GM18498 (cell line): Measurements from ENCODE around the gene OLFM2.

Experiments
- ATAC-seq: cut with Tn5 transposase; IDR thresholded peaks from one replicate; pipeline ENCODE4 v1.9.1; 2021; ENCODE audit warnings: mild to moderate bottlenecking, moderate library complexity; ENCODE audit not compliant: unreplicated experiment

Gene OLFM2

DNA sequence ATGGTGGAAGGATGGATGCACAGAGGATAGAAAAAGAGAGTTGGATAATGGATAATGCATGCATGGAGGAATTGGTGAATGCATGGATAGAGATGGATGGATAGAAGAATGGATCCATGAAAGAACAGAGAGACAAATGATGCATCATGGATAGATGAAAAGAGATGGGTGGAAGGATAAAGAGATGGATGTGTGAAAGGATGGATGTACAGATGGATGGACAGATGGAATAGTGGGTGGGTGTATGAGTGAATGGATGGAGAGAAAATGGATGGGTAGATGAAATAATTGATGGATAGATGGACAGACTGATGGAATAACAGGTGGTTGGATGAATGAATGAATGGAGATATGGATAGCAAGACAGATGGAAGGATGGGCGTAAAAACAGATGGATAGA, 25.7 kb downstream of the OLFM2 start:
- ATAC-seq, result no peak

DNA sequence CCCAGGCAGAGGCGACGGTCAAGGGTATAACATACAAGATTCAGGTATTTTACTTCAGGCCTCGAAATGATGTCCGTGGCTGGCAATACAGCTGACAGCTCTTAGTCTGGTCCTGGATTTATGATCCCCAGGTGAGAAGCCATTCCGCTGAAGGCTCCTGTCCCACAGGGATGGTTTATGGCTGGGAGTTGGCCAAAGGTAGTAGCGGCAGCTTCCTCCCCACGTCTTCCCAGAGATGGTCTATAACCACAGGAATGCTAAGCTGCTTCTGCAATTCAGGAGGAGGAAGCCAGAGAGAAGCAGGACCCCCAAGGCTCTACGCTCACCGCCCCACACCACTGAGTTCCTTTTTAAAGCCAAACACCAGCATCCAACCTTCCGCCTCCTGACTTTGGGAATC, 27.1 kb downstream of the OLFM2 start:
- ATAC-seq, result no peak

DNA sequence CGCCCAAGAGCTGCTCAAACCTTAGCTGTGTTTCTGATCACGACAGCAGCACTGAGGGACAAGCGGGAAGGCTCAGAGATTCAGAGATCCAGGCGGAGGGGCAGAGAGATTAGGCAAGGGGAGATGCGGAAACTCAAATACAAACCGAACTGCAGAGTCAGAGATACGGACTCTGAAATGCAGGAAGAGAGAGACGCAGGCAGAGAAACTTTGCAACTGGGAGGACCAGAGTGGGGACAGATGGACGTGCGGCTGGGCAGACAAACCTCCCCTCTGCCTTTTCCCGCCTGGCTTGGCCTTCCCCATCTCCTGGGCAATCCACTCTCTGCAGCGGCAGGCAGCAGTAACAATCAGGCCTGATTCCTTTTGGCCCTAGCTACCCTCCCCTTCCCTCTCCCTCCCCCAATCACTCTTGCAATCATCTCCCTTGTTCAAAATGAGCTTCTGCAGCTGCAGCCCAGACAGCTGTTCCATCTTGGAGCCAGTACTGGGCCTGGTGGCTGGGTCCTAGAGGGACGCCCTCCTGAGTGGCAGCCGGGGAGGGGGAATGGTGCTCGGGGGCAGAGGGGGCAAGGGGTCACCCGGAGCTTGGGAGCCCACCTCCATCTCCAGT, 29.7 kb downstream of the OLFM2 start:
- ATAC-seq, result no peak

DNA sequence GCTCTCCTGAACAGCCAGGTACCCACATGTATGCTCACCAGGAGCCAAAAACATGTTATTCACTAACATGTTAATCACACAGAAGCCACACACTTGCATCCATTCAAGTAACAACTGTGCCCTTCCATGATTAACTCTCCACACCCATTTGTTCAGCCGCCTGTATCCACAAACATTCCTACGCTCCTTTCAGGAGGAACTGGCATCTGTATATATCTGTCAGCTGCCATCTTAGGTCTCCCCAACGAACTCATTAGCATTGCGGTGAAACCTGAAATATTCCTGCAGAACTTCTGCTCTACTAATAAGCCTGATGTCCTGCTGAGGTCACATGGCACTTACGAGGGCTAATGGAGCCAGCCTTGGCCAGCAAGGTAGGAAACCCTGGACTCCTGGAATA, 33.0 kb downstream of the OLFM2 start:
- ATAC-seq, result no peak

DNA sequence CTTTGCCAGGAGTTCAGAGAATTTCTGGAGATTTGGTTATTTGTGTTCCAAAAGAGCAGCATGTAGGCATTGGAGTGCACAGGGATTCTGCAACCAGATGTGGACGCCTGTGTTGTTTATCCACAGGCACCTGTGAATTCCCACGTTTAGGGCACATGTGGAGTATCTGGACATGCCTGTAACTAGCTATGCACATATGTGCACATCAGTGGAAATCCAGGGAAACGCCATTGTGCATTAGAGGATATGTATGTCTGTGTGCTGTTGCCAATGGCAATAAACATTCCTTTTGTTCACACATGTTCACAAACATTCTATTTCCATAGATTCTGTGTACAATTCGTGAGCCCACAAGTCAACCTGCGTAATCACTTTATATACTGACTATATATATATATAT, 34.7 kb downstream of the OLFM2 start:
- ATAC-seq, result no peak

DNA sequence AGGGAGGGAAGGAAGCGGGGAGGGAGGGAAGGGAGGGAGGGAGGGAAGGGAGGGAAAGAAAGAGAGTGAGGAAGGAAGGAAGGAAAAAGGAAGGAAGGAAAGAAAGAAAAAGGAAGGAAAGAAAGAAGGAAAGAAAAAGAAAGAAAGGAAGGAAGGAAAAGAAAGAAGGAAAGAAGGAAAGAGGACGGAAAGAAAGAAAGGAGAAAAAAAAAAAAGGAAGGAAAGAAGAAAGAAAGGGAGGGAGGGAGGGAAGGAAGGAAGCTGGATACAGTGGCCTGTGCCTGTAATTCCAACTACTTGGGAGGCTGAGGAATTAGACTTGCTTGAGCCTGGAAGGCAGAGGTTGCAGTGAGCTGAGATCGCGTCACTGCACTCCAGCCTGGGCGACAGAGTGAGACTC, 35.3 kb downstream of the OLFM2 start:
- ATAC-seq, result no peak

DNA sequence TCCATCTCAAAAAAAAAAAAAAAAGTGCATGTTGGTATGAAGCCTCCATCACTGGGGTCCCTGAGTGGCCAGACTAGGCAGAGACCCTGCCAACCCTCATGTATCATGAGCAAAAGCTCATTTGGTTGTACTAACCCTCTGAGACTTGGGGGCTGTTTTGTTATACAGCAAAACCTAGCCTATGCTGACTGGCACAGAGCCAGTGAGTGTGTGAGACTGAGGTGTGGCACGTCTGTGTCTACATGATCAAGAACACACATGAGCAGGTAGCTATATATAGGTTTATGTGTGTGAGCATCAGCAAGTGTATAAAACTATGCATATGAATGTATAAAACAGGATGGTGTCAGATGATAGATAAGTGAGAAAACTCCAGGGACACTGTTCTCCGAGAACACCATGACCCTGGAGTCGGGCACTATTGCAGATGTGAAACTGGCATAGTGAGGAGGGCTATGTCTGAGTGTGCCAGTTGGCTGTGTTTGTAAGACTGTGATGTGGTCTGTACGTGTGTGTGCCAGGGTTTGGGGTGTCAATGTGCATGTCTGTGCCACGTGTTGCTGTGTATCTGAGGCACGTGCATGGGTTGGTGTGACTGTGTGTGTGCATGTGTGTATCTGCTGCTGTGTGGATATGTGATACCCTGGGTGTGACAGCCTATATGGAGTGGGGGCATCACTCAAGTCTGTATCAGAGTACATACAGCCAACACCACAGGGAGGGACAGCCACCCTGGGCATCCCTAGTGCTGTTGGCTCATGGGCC, 44.5 kb downstream of the OLFM2 start:
- ATAC-seq, result no peak

DNA sequence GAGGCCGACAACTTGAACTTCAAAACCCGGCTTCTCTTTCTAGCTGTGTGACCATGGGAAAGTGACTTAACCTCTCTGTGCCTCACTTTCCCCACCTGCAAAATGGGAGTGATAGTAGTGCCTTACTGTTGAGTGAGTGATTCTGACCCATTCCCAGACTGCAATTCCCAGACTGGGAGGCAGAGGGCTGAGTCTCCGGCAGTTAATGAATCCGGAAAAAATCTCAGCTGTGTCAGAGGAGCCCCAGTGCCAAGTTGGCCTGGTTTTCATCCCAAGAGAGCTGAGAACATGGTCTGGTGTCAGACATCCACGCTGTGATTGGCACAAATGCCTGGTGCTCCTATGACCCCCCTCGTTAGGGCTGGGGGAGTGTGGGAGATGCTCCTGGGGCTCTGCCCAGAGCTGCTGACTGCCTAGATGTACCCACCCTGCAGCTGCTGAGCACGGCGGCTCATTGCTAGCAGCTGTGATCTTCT, 51.2 kb downstream of the OLFM2 start:
- ATAC-seq, result no peak

DNA sequence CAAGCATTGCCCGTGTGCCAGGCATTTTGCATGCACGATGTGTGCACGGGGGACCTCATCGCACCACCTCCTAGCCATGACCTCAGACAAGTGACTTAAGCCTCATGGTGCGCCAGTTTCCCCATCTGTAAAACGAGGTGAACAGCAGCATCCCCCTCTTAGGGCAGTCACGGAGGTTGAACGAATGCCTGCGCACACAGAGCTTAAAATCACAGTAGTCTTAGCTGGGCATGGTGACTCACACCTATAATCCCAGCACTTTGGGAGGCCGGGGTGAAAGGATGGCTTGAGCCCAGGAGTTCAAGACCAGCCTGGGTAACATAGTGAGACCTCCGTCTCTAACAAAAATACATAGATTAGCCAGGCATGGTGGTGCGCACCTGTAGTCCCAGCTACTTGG, 52.6 kb downstream of the OLFM2 start:
- ATAC-seq, result no peak

DNA sequence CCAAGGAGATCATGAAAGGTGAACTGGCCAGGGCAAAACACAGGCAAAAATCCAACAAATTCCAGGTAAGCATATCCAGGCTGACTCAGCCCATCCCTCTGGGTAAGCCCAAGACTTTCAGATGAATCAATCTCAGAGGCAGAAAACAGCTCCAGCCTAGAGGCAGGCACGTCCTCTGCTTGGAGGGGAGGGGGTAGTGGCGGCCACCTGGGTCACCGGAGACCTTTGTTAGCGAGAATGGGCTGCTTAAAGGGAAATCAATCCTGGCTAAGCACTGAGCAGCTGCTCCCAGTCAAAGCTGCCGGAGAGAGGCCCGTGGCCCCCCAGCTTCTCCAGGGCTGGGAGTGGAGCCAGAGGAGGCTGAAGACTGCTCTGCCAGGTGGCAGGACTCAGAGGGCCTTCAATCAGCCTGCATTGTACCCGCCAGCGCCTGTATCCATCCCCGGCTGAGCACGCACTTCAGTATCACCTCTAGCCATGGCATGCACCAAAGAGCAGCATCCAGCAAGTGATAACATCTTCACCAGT, 53.0 kb downstream of the OLFM2 start:
- no peak for ATAC-seq

DNA sequence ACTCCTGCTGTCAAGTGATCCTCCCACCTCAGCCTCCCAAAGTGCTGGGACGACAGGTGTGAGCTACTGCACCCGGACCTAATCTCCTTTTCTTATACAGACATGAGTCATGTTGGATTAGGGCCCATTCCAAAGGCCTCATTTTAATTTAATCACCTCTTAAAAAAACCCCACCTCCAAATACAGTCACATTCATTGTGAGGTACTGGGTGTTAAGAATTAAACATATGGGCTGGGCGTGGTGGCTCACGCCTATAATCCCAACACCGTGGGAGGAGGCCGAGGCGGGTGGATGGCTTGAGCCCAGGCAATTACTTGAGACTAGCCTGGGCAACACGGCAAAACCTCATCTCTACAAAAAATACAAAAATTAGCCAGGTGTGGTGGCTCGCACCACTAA, 54.6 kb downstream of the OLFM2 start:
- ATAC-seq, result no peak

DNA sequence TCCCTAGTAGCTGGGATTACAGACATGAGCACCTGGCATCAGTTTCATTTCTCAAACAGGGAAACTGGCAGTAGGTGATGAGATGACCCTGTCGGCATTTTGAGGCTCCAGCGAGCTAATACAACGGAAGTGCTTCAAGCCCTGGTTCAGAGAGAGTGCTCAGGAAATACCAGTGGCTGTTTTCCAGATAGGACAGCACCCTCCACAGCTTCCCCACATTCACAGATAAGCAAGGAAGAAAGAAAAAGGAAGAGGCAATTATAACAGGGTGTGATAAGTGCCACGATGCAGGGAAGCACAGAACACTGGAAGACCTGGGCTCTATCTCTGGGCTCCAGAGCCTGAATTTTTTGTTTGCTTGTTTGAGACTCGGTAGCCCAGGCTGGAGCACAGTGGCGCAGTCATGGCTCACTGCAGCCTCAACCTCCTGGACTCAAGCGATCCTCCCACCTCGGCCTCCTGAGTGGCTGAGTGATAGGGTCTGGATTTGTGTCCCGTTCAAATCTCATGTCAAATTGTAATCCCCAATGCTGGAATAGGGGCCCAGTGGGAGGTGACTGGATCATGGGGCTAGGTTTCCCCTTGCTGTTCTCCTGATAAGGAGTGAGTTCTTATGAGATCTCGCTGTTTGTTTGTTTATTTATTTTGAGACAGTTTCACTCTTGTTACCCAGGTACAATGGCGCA, 57.7 kb downstream of the OLFM2 start:
- no peak for ATAC-seq

DNA sequence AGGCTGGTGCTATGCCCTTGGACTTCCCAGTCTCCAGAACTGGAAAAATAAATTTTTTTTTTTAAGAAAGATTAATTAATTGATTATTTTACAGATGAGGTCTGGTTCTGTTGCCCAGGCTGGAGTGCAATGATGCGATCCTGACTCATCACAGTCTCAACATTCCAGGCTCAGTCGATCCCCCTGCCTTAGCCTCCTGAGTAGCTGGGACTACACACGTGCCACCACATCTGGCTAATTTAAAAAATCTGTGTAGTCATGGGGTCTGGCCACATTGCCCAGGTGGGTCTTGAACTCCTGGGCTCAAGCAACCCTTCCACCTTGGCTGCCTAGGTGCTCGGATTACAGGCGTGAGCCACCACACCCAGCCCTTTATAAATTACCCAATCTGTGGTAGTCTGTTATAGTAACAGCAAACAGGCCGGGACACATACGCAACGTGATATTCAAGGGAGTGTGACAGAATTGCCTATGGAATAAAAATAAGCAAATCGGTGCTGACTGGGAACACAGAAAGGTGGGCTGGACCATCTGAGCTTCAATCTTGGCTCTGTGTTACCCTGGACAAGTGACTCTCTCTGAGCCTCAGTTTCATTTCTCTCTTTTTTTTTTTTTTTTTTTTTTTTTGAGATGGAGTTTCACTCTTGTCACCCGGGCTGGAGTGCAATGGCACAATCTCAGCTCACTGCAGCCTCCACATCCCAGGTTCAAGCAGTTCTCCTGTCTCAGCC, 58.4 kb downstream of the OLFM2 start:
- ATAC-seq, result no peak

DNA sequence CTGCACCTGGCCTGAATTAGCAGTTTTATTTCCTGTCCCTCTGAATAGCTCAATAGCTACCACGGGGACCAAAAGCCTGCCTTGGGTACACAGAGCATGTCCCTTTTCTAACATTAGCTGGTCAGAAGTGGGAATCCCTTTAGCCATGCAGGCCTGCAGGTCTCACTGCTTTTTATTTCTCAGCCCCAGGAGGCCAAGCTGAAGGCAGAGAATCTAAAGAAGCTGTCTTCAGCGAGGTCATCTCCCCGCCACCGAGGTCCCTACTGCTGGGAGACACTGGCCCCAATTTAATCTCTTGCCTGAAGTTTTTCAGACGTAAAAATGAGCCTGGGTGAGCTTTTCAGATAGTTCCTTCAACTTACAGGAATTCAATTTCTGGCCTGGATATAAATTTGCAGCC, 60.5 kb downstream of the OLFM2 start:
- no peak for ATAC-seq

DNA sequence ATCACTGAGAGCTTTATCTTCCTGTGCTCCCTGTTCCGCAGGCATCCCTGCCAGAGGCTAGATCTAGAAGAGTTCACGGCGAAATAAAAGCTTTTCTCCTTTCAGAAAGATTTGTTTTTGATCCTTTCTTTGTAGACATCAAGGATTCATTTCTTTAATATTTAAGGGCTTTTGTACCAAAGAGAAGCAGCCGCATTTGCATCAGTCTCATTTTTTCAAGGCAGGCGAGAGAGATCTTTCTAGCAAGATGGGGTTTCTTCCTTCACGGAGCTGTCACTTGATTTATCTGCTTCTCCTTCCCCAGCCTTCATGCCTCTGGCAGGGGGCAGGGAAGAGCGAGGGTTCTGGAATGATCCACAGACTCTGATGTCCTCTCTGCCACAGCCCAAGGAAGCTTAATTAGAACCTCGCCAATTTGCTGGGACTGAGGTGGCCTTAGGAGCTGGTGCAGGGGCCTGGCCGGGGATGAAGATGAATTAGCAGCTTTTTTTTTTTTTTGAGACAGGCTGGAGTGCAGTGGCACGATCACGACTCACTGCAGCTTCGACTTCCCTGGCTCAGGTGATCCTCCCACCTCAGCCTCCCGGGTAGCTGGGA, 61.2 kb downstream of the OLFM2 start:
- ATAC-seq, result no peak

DNA sequence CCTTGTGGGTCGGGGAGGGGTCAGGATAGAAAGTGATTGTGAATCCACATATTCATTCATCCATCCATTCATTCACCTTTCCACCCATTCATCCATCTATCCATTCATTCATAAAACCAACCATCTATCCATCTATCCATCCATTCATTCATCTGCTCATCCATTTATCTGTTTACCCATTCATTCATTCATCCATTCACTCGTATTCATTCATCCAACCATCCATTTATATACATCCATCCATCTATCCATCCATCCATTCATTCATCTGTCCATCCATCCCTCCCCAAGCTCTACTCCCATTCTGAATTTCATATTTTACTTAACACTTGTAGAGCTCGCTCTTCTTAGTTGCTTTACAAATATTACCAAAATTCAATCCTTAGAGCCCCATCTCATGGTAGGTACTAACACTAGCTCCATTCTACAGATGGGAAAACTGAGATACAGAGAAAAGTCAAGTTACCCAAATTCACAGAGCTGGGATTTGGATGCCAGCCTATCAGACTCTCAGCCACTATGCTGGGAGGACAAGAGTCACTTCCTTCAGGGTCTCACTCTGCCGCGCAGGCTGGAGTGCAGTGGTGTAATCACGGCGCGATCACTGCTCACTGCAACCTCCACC, 63.6 kb downstream of the OLFM2 start:
- no peak for ATAC-seq

DNA sequence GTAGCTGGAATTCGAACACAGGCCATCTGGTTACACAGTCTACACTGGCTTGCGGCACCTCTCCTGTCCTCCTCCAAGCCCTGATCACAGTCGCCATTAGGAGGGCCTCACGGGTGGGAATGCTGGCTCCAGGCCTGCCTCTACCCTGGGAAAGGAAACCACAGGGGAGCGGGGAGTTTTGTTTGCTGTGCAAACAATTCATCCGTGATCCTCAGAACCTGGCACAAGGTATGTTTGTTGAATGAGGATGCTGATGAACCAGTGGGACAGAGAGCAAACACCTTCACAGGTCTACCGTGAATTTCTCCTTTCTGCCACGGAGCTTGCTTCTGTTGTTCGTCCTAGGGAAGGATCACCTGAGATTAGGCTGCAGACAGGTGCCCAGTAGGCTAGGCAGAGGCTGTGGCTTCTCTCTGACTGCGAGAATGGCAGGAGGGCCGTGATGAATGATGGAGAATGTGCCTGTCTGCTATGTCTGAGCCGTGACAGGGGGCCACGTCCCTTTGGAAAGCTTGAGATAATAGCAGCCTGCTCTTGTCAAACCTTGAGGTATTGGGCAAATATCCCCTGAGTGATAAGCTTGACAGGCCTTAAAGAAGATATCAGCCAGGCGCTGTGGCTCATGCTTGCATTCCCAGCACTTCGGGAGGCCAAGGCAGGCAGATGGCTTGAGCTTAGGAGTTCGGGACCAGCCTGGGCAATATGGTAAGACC, 64.5 kb downstream of the OLFM2 start:
- ATAC-seq, result no peak

DNA sequence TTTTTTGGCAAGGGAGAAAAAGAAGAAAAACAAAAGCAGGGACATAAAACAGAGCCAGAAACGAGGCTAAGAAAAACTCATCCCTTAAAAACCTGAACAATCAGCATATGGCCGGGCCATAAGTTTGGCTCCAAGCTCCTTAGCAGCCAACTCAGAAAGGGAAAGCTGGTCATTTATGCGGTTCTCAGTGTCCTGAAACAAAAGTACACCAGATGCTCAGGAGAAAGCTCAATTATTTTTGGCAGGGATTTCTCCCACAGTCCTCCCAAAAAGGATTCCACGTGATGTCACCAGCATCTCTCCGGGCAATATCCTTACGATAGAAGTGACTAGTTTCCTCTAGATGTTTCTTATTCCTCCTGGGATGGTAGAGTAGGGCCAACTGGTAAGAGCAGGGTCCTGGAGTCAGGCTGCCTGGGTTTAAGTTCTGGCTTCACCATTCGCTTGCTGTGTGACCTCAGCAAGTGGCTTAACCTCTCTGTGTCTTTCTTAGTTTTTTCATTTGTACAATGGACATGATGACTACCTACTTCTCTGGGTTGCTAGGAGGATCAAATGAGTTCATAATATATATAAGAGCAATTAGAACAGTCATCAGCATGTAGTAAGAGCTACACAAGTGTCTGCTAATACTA, 67.2 kb downstream of the OLFM2 start:
- ATAC-seq, result no peak
